ENCODE results near the gene TLE1.

TLE1 gene

DNA sequence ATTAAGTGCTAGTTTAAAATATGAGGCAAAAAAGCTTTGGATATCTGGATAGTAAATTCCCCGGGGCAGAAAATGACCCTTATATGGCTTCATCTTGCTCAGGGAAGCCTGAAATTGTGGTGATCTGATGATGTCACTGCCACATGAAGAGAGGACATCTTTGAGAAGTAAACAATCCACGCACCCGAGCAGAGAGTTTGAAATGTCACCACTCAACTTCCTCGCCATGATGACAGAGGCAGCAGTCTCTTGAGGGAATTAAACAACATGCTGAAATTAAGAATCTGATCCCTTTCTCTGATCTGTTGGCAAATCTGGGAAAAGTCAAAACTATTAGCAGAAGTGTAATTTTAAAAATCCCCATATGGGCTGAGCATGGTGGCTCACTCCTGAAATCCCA lies 110.0 kb downstream of the TLE1 start:
- no peak overlapping the region for H2BK15ac ChIP-seq (ENCODE audit: low read depth, poor library complexity, severe bottlenecking)
- no peak overlapping the region for H3K4me3 ChIP-seq (ENCODE audit: insufficient read depth in 1 of 2, low read depth in 1 of 2, low read length in 2 of 2)
- H3K4me2 ChIP-seq (ENCODE audit: low read length, poor library complexity, severe bottlenecking): no peak overlapping the region
- H3K23ac ChIP-seq (ENCODE audit: low read length in 2 of 2): no peak overlapping the region
- H3K14ac ChIP-seq (ENCODE audit: low read length in 2 of 2): no peak overlapping the region
- no peaks in the 10 kb centered on the region for H3K27me3 ChIP-seq (ENCODE audit: control insufficient read depth in 1 of 2, insufficient read depth in 1 of 2, low read length in 2 of 2)
- no peak overlapping the region for H4K8ac ChIP-seq (ENCODE audit: low read length)
- no peak overlapping the region for H2BK12ac ChIP-seq (ENCODE audit: low read length in 2 of 2)
- H3K36me3 ChIP-seq (ENCODE audit: control insufficient read depth in 1 of 2, insufficient read depth in 2 of 2, low read depth in 1 of 2, low read length in 2 of 2): peaks cover 6 to 24% of the 10 kb centered on the region in 2 experiments
- no peaks in the 10 kb centered on the region for H3K79me1 ChIP-seq (replicated peaks; ENCODE audit: low read length, poor library complexity, severe bottlenecking)
- H4K91ac ChIP-seq (ENCODE audit: low read length): no peak overlapping the region
- peaks cover 9% of the 10 kb centered on the region for H3K4me1 ChIP-seq (ENCODE audit: control insufficient read depth, insufficient read depth, low read depth, low read length)
- no peak overlapping the region for H3K9ac ChIP-seq (ENCODE audit: low read length)
- 70% methylated on average over 4 of the region's 4 CpGs for WGBS
- H3K27ac ChIP-seq (ENCODE audit: low read length, poor library complexity, severe bottlenecking): no peak overlapping the region
- no peaks in the 10 kb centered on the region for H3K9me3 ChIP-seq (ENCODE audit: control insufficient read depth, low read length)
- H2AFZ ChIP-seq (ENCODE audit: low read depth, low read length): no peak overlapping the region
- H3K18ac ChIP-seq (ENCODE audit: low read depth in 1 of 2, low read length in 2 of 2): peak overlapping the region in 1 of 2 experiments; percentile 30
- peak; percentile 69 for DNase-seq
- H2BK5ac ChIP-seq (ENCODE audit: low read depth, low read length, poor library complexity, severe bottlenecking): no peak overlapping the region
- no peak overlapping the region for H3K4ac ChIP-seq (ENCODE audit: low read depth in 1 of 2, low read length in 2 of 2)
- no peak overlapping the region for H2AK5ac ChIP-seq (ENCODE audit: low read length, severe bottlenecking)
- H2BK120ac ChIP-seq (ENCODE audit: low read depth, low read length): no peak overlapping the region

DNA sequence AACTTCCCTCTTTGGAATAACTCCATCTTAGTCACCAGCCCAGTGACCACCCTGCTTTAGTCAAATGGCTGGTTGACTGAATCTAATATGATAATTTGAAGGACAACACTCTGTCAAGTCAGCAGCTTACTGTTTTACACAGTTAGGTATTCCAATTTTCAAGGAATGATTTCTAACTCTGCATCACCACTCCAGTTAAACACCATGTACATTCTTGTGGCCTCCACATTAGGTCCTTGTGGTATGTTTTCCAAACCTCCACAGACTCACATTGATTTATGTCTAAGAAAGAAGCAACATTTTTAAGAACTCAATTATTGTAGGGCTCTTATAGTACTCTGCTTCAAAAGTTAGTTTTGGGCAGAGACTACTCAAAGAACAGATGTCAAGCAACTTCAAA lies 110.7 kb downstream of the TLE1 start:
- no peak overlapping the region for H2AFZ ChIP-seq (ENCODE audit: low read depth, low read length)
- H3K14ac ChIP-seq (ENCODE audit: low read length in 2 of 2): no peak overlapping the region
- H4K91ac ChIP-seq (ENCODE audit: low read length): no peak overlapping the region
- H3K79me1 ChIP-seq (replicated peaks; ENCODE audit: low read length, poor library complexity, severe bottlenecking): no peaks in the 10 kb centered on the region
- no peak overlapping the region for H2BK12ac ChIP-seq (ENCODE audit: low read length in 2 of 2)
- peaks cover 12% of the 10 kb centered on the region for H3K4me1 ChIP-seq (ENCODE audit: control insufficient read depth, insufficient read depth, low read depth, low read length)
- H3K9me3 ChIP-seq (ENCODE audit: control insufficient read depth, low read length): no peaks in the 10 kb centered on the region
- no peak overlapping the region for H4K8ac ChIP-seq (ENCODE audit: low read length)
- H3K23ac ChIP-seq (ENCODE audit: low read length in 2 of 2): no peak overlapping the region
- H3K9ac ChIP-seq (ENCODE audit: low read length): no peak overlapping the region
- peak overlapping the region; percentile 74 for H3K27ac ChIP-seq (ENCODE audit: low read length, poor library complexity, severe bottlenecking)
- no peak overlapping the region for H2AK5ac ChIP-seq (ENCODE audit: low read length, severe bottlenecking)
- no peak overlapping the region for H2BK120ac ChIP-seq (ENCODE audit: low read depth, low read length)
- H3K27me3 ChIP-seq (ENCODE audit: control insufficient read depth in 1 of 2, insufficient read depth in 1 of 2, low read length in 2 of 2): no peaks in the 10 kb centered on the region
- H3K36me3 ChIP-seq (ENCODE audit: control insufficient read depth in 1 of 2, insufficient read depth in 2 of 2, low read depth in 1 of 2, low read length in 2 of 2): peaks cover under 1 to 17% of the 10 kb centered on the region in 2 experiments
- no peak overlapping the region for H3K4me3 ChIP-seq (ENCODE audit: insufficient read depth in 1 of 2, low read depth in 1 of 2, low read length in 2 of 2)
- no peak overlapping the region for H3K4me2 ChIP-seq (ENCODE audit: low read length, poor library complexity, severe bottlenecking)
- no peak overlapping the region for H2BK15ac ChIP-seq (ENCODE audit: low read depth, poor library complexity, severe bottlenecking)
- DNase-seq: peak; percentile 60
- H3K4ac ChIP-seq (ENCODE audit: low read depth in 1 of 2, low read length in 2 of 2): no peak overlapping the region
- no peak overlapping the region for H2BK5ac ChIP-seq (ENCODE audit: low read depth, low read length, poor library complexity, severe bottlenecking)
- no peak overlapping the region for H3K18ac ChIP-seq (ENCODE audit: low read depth in 1 of 2, low read length in 2 of 2)

GRCh38 chr9:81575956-81576355 lies 113.4 kb downstream of the TLE1 start:
- Histone ChIP-seq H3K4ac (ENCODE audit: low read depth in 1 of 2, low read length in 2 of 2) (no peak overlapping the region), H3K27ac (ENCODE audit: low read length, poor library complexity, severe bottlenecking) (no peak overlapping the region), H3K36me3 (ENCODE audit: control insufficient read depth in 1 of 2, insufficient read depth in 2 of 2, low read depth in 1 of 2, low read length in 2 of 2) (peaks cover 0 to under 1% of the 10 kb centered on the region in 2 experiments), H3K27me3 (ENCODE audit: control insufficient read depth in 1 of 2, insufficient read depth in 1 of 2, low read length in 2 of 2) (no peaks in the 10 kb centered on the region), H2AK5ac (ENCODE audit: low read length, severe bottlenecking) (no peak overlapping the region), H2BK15ac (ENCODE audit: low read depth, poor library complexity, severe bottlenecking) (no peak overlapping the region), H3K14ac (ENCODE audit: low read length in 2 of 2) (no peak overlapping the region), H2BK120ac (ENCODE audit: low read depth, low read length) (no peak overlapping the region), H3K23ac (ENCODE audit: low read length in 2 of 2) (no peak overlapping the region), H3K79me1 (replicated peaks; ENCODE audit: low read length, poor library complexity, severe bottlenecking) (no peaks in the 10 kb centered on the region), H3K9me3 (ENCODE audit: control insufficient read depth, low read length) (no peaks in the 10 kb centered on the region), H3K4me3 (ENCODE audit: insufficient read depth in 1 of 2, low read depth in 1 of 2, low read length in 2 of 2) (no peak overlapping the region), H4K91ac (ENCODE audit: low read length) (no peak overlapping the region), H3K9ac (ENCODE audit: low read length) (no peak overlapping the region), H2AFZ (ENCODE audit: low read depth, low read length) (no peak overlapping the region), H3K4me1 (ENCODE audit: control insufficient read depth, insufficient read depth, low read depth, low read length) (peaks cover 14% of the 10 kb centered on the region), H3K4me2 (ENCODE audit: low read length, poor library complexity, severe bottlenecking) (no peak overlapping the region), H2BK12ac (ENCODE audit: low read length in 2 of 2) (no peak overlapping the region), H2BK5ac (ENCODE audit: low read depth, low read length, poor library complexity, severe bottlenecking) (no peak overlapping the region), H3K18ac (ENCODE audit: low read depth in 1 of 2, low read length in 2 of 2) (no peak overlapping the region), H4K8ac (ENCODE audit: low read length) (no peak overlapping the region)
- 0% methylated on average over 1 of the region's 2 CpGs for WGBS
- peak; percentile 67 for DNase-seq

DNA sequence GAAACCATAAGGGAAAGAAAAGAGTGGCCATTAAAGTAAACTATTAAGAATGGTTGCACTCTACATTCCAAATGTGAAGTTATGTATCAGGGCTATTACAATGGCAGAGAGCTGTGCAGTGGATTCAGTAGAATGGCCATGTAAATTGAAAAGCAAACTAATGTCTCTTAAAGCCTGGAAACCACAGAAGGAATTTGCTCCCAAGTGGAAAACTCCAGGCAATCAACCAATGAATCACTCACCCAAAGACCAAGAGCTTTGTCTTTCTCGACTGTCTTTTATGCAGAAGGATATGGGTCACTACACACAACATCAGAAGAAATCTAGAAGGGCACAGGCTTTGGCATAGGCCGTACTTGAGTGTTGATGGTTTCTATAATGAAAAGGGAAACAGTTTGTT lies 114.9 kb downstream of the TLE1 start:
- Histone ChIP-seq H4K8ac (ENCODE audit: low read length) (no peak overlapping the region), H3K4me2 (ENCODE audit: low read length, poor library complexity, severe bottlenecking) (no peak overlapping the region), H3K79me1 (replicated peaks; ENCODE audit: low read length, poor library complexity, severe bottlenecking) (no peaks in the 10 kb centered on the region), H3K23ac (ENCODE audit: low read length in 2 of 2) (no peak overlapping the region), H3K27ac (ENCODE audit: low read length, poor library complexity, severe bottlenecking) (peak overlapping the region; percentile 84), H3K4ac (ENCODE audit: low read depth in 1 of 2, low read length in 2 of 2) (no peak overlapping the region), H2BK15ac (ENCODE audit: low read depth, poor library complexity, severe bottlenecking) (no peak overlapping the region), H2BK12ac (ENCODE audit: low read length in 2 of 2) (no peak overlapping the region), H3K36me3 (ENCODE audit: control insufficient read depth in 1 of 2, insufficient read depth in 2 of 2, low read depth in 1 of 2, low read length in 2 of 2) (no peaks in the 10 kb centered on the region), H2AFZ (ENCODE audit: low read depth, low read length) (no peak overlapping the region), H2BK120ac (ENCODE audit: low read depth, low read length) (no peak overlapping the region), H3K9me3 (ENCODE audit: control insufficient read depth, low read length) (no peaks in the 10 kb centered on the region), H3K14ac (ENCODE audit: low read length in 2 of 2) (no peak overlapping the region), H3K27me3 (ENCODE audit: control insufficient read depth in 1 of 2, insufficient read depth in 1 of 2, low read length in 2 of 2) (no peaks in the 10 kb centered on the region), H2AK5ac (ENCODE audit: low read length, severe bottlenecking) (no peak overlapping the region), H2BK5ac (ENCODE audit: low read depth, low read length, poor library complexity, severe bottlenecking) (no peak overlapping the region), H4K91ac (ENCODE audit: low read length) (no peak overlapping the region), H3K9ac (ENCODE audit: low read length) (no peak overlapping the region), H3K4me1 (ENCODE audit: control insufficient read depth, insufficient read depth, low read depth, low read length) (peaks cover 14% of the 10 kb centered on the region), H3K4me3 (ENCODE audit: insufficient read depth in 1 of 2, low read depth in 1 of 2, low read length in 2 of 2) (no peak overlapping the region), H3K18ac (ENCODE audit: low read depth in 1 of 2, low read length in 2 of 2) (no peak overlapping the region)
- no CpG with 5 or more reads among the region's 2 CpGs for WGBS
- peak; percentile 81 for DNase-seq

Measured in mesenchymal stem cell (in vitro differentiated cells and primary cell).